HFF-Myc (cell line): Measurements from ENCODE around the gene DAB2.
A peak's percentile ranks its signal among the peaks of the same experiment; 100 is the strongest.
"Not testable (repeated sequence)": the region's sequence is repeated elsewhere in the genome, so short reads cannot be mapped to it uniquely, and the experiment has no call there.

Experiments used
- DNase-seq: peaks from one replicate; pipeline ENCODE4 v3.0.0-alpha.2; 2011; ENCODE audit warnings: low read depth; ENCODE audit errors: extremely low read depth
- H3K4me3 ChIP-seq: replicated peaks from 2 replicates; pipeline ENCODE4 v1.5.1; 2011; ENCODE audit warnings: low read depth, mild to moderate bottlenecking, control low read depth, low read length
- CTCF ChIP-seq: IDR thresholded peaks from 2 replicates; pipeline ENCODE4 v1.5.1; 2012; ENCODE audit warnings: mild to moderate bottlenecking, low read depth, low read length, control low read depth; ENCODE audit errors: missing control alignments

DAB2 gene

GRCh38 chr5:39409033-39409432, 15.7 kb downstream of the DAB2 start:
- TF ChIP-seq CTCF = no peak
- DNase-seq = no peak
- no peak overlapping the region for H3K4me3 ChIP-seq

GRCh38 chr5:39405083-39405843, 19.5 kb downstream of the DAB2 start:
- no peak for TF ChIP-seq CTCF
- no peak overlapping the region for H3K4me3 ChIP-seq

GRCh38 chr5:39403761-39404160, 21.0 kb downstream of the DAB2 start:
- not testable (repeated sequence) for H3K4me3 ChIP-seq, DNase-seq

More at GRCh38 chr5:39405083-39405843, 19.5 kb downstream of the DAB2 start:
- DNase-seq = no peak

GRCh38 chr5:39402140-39402539, 22.6 kb downstream of the DAB2 start:
- DNase-seq, H3K4me3 ChIP-seq: not testable (repeated sequence)

- DNase-seq = no peak
- H3K4me3 ChIP-seq = no peak overlapping the region
- TF ChIP-seq CTCF = no peak
These were observed 23.8 kb downstream of the DAB2 start for GRCh38 chr5:39400713-39401578.

- no peak overlapping the region for H3K4me3 ChIP-seq
- TF ChIP-seq CTCF = no peak
- DNase-seq = peak; percentile 88
These were observed 25.4 kb downstream of the DAB2 start for GRCh38 chr5:39399135-39400036.

- no peak for DNase-seq
- no peak for TF ChIP-seq CTCF
- no peak overlapping the region for H3K4me3 ChIP-seq
These were observed 27.9 kb downstream of the DAB2 start for GRCh38 chr5:39396843-39397242.
